Hematopoietic multipotent progenitor cell treated with erythropoietin and hydrocortisone succinate and interleukin-3 and kit ligand, for 6 days (in vitro differentiated cells): ENCODE measurements around the gene ARID5B.

ENCODE experiments used
- DNase-seq: peaks from one replicate; pipeline ENCODE4 v3.0.0-alpha.2; 2015

Gene ARID5B

DNA sequence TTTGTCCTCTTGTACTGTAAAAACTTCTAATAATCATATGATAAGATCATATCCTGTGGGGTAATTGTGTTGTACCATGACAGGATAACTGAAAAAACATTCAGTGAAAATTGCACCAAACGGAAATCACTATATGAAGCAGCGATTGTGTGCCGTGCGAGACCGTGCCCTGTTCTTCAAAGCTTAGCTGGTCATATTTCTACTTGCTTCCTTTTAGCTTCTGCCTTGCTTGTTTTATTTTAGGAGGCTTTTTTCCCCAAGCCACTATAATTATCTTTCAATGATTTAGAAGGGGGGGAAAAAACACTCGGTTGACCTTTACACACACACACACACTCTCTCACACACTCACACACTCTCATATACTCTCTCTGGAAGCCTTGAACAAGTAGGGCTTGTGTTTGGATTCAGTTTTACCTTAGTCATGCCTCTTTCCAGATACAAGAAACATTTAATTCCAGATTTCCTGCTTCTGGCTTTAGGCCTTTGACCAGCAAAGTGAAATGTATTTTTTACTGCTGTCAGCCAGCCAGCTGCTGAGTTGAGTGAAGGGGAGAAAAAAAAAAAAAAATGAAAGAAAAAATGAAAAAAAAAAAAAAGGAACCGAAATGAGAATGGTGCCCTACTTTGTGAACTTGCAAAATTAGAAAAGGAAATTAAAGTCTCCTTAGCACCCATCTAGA lies 181.4 kb downstream of the ARID5B start:
- DNase-seq = peak; percentile 71

DNA sequence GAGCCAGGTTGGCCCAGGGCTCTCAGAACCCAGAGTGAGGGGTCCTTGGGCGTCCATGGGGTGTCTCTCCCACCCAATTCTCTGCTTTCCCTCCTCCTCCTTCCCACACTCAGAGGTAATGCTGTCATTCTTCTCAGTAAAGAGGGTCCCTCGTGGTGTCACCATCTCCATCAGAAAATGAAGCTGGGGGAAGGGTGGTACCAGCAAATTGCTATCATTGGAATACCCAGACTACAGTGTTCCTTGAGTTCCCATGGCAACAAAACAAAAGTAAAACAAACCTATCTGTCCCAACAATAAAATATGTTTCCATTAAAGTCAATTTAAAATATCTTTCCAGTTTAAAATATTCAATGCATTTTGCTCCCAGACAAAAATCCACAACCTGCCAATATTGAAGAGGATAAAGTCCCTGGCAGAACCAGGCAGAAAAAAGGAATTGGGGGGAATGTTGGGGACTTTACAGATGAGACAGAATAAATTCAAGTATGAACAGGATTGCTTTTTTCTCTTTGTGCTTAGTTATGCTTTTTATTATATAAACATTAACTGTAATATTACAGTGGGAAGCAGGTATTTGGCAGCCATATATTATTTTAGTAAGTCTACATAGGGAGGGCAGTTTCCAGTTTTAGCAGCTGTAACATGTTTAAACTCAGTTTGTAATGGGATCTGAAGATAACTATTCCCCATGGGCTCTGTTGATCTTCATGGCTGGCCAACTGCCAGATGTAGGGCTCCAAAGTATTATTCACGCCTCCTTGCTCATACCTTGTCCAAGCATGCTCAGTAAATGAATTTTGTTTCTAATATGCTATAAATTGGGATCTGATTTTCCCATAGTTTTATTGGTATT lies 182.1 kb downstream of the ARID5B start:
- peak; percentile 36 for DNase-seq

DNA sequence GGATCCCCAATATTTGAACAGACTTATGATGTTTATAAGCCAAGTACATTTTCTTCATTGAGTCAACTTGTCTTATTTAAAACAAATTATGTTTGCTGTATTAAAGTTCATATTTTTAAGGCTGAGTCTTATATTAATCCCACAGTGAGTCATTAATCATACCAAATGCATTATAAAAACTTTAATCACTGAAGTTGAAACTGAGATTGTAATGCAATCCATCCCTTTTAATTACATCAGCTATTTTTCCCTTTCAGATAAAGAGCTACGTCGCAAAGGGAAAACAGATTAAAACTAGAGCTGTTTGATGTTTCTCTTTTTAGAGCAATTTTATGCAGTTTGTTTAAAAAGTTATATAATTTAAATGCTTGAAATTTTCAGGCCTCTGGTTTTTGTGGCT lies 183.0 kb downstream of the ARID5B start:
- no peak for DNase-seq

DNA sequence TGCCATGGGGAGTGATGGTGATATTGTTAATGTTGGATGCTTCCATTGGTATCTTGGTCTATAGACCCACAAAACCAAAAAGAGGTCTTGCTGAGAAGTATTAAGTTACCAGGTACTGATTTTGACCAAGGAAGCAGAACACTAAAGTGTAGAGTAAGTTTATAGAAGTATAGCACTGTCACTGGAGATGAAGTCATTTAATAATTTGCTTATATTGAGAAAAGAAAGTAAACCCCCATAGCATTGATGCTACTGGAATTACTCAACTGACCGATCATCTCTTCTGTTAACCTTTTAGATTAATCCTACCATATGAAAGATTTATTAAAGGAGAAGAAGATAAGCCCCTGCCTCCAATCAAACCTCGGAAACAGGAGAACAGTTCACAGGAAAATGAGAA lies 183.9 kb downstream of the ARID5B start:
- DNase-seq = no peak

DNA sequence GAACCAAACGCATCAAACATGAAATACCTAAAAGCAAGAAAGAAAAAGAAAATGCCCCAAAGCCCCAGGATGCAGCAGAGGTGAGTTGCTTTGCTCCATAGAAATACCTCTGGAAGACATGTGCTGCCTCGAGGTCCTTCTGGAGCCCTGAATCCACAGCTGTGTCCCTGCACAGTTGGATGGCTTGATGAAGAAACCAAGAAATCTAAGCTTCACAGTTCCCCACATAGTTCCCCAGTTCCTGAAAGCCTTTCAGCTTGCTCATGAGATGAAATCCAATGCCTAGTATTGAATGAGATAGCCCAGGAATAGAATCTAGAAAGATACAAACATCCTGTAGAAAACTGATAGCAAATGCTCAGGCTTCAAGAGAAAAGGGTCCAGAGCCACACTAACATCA lies 184.3 kb downstream of the ARID5B start:
- DNase-seq = no peak

DNA sequence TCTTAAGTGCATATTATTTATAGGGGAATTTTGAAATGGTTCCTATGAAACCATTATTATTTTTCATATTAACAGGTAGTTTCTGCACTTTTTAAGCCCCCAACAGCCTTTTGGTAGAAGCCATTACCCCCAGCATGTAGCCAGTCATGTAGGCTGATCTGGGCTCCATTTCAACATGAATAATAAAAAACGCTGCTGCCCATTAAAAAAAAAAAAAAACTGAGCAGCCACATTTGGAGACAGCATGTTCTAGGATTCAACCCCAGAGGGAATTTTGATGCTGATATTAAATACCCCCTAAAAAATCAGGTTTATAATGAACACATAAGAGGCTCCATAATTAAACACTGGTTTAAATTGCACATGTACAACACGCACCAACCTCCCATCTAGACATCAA lies 185.8 kb downstream of the ARID5B start:
- no peak for DNase-seq

DNA sequence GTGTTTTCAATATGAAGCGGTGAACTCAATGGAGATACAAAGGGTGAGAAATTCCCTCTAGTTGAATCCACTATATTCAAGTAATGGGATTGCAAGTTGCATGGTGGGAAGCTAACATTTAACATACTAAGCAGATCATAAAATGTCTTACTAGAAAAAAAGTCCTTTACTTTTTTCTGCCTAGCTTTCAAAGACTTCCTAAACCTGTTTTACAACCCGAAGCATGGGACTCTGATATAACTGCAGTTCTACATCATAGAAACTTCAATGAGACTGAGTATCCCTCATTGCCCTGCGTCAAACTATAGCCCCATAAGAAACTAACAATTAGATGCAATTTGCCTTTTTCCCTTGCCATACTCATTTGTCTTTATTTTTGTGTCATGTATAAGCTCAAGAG lies 187.3 kb downstream of the ARID5B start:
- DNase-seq = no peak

DNA sequence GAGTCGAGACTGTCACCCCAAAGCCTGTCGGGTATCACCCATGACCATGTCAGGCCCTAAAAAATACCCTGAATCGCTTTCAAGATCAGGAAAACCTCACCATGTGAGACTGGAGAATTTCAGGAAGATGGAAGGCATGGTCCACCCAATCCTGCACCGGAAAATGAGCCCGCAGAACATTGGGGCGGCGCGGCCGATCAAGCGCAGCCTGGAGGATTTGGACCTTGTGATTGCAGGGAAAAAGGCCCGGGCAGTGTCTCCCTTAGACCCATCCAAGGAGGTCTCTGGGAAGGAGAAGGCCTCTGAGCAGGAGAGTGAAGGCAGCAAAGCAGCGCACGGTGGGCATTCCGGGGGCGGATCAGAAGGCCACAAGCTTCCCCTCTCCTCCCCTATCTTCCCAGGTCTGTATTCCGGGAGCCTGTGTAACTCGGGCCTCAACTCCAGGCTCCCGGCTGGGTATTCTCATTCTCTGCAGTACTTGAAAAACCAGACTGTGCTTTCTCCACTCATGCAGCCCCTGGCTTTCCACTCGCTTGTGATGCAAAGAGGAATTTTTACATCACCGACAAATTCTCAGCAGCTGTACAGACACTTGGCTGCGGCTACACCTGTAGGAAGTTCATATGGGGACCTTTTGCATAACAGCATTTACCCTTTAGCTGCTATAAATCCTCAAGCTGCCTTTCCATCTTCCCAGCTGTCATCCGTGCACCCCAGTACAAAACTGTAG lies 191.0 kb downstream of the ARID5B start:
- DNase-seq = no peak

DNA sequence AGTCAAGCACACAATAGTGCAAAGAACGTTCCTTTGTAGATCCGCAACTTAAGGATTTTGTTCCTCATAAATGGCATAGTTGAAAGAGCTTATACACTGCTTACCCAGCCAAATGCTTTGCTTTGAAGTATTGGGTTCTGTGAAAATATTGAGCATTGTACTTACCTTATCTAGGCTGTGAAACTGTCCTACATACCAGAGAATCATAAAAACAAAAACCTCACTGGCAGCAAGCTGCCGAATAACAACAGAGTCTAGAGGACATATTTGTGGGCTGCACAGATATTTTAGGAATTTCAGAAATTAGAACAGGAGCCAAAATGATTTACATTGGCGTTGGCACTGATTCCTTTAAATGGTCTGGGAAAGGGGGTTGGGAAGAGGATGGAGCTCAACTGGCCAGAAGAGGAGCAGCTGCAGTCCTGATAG lies 192.4 kb downstream of the ARID5B start:
- no peak for DNase-seq

DNA sequence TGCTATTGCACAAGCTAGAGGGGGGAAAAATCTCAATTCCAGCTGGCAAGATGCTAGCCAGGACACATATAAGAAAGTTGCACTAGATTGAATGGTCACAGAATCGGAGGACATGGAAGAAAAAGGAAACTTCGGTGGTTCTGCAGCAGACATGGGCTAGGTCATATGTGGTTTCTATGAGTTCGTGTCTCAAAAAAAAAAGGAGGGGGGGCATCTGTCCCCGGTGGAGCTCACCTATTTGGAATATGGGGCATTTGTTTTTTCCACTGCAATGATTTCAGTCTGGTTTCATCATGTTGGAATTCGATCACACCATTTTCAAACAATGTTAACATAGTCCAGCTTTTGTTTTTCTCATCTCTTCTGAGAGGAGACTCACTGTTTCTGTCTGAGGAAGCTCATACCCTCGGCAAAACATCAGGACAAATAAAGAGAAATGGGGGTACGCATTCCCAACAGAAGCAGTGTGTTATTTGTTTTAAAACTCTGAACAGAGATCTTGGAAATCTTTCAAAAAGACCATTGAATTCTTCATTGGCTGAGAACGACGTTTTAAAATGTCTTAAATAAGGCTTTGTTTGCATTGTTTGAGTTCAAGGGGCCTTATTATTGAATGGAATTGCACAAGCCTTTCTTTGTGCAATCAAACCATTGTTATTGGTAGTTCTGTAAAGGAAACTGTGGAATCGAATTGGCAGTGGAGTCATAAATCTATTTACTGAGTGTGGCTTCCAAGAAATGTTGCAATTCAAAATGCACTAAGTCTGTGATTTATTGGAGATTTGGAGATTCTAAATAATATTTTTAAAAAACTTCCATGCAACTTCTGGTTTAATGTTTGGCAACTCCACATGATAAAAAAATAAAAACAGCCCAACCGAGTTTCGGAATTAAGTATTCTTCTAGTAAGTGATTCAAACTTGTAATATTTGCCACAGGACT lies 194.0 kb downstream of the ARID5B start:
- DNase-seq = no peak

DNA sequence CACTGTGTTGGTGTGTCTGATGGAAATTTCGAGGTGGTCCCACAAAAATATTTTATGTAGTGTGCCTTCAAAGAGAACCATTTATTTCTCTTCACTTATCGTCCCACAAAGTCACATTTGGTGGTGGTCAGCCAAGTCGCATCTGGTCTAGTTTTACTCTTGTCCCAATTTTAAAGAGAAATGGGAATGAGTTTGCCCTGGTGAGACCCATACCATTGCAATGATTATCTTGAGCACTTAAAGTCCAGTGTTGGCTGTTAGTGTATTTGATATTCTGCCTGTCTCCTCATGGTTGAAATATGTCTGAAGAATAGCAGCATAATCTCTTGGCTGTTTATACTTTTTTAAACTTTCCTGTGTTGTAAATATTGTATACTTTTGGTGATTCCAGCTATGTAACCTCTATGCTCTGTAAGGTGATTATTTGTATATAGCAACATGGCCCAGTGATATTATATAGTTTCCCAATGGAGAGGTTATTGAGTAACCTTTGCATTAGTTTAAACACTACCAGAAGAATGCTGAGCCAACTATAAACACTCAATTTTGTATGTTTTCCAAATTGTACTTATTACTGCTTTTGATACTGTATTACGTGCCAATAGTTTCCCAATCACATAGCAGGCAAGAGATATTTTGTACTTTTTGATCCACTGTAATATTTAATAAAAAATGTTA lies 194.9 kb downstream of the ARID5B start:
- no peak for DNase-seq

DNA sequence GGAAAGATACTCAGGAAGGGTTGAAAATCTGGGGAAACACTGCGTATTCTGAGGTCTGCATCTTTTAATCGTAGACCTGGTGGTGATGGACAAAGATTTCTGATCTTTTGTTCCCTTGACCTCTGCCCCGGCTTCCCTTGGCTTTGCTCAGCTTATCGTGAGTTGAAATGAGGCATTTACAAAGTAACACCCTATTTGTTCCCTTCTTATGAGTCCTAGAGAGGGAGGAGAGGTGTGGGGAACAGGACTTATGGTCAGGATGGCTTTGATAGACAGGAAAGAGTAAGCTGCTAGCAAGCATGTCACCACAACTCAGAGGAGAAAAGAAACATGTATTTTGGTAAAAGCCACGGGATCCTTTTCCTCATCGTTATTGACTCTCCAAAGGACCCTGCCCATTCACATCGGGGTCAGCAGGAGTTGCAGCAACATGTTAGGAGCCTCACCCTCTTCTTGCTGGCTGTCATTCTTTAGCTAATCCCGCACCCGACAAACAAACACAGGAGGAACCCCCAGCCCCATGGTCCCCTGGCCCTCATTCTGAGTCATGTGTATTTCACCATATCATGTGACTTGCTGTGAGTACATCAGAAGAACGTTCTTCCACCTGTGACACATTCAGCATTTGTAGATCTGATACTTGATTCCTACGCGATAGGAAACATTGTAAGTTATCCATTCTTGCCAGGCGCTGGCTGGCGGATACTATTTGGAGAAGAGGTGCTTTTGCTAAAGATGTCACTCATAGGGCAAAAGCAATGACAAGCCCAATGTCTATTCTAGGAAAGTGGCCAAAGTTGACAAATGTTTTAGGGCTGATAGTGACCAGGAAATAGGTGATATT lies 197.0 kb downstream of the ARID5B start:
- DNase-seq = no peak

DNA sequence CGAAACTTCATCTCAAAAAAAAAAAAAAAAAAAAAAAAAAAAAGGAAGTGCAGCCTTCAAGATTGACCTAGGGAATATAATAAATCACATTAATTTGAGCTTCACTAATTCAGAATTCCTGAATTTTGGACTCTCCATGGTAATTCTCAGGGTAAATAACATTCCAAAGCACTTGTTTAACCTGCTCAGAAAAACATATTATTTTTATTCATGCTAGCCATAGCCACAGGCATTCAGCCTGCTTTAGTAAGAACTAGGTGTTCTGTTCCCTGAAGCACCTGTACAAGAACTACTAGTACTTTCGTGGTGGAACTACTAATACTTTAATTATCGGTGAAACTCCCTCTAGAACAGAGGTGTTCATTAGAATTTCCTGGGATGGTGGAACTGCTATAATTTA lies 197.8 kb downstream of the ARID5B start:
- no peak for DNase-seq

DNA sequence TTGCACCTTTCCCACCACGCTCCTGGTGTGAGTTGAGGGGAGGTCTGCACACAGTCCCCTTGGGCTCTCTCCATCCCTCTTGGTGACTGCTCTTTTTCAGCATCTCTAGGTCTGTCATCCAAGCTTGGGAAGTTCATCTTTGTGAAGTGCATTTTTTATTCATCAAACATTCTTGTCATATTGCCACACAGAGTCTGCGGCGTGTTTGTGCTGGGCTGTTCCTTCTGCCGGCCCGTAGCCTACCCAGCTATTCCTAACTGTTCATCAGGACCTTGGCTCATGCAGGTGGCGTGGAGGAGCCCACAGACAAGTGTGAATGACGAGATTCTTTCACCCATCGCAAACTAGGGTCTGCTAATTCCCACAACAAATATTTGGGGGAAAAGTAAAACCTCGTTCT lies 202.4 kb downstream of the ARID5B start:
- no peak for DNase-seq

DNA sequence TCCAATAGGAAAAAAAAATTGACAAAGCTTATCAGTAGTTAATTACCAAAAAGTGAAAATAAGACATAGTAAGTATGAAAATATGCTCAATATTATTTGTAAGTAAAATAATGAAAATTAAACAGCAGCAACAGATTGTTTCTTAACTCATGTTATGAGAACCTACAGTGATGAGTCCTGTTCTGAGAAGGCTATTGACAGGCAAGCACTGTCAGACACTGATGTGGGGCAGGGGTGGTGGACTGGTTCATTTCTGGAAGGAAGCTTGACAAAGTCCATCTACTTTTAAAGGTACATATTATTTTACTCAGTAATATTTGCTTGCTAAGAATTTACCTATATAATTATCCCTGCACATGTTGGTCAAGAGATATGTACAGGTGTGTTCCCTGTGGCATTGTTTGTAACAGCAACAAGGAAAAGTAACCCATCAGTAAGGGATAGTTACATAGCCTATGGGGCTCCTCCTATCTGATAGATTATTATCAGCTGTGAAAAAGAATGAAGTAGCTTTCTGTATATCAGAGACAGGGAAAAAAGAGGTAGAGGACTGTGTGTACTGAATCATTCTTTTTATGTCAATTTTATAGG lies 205.5 kb downstream of the ARID5B start:
- no peak for DNase-seq

DNA sequence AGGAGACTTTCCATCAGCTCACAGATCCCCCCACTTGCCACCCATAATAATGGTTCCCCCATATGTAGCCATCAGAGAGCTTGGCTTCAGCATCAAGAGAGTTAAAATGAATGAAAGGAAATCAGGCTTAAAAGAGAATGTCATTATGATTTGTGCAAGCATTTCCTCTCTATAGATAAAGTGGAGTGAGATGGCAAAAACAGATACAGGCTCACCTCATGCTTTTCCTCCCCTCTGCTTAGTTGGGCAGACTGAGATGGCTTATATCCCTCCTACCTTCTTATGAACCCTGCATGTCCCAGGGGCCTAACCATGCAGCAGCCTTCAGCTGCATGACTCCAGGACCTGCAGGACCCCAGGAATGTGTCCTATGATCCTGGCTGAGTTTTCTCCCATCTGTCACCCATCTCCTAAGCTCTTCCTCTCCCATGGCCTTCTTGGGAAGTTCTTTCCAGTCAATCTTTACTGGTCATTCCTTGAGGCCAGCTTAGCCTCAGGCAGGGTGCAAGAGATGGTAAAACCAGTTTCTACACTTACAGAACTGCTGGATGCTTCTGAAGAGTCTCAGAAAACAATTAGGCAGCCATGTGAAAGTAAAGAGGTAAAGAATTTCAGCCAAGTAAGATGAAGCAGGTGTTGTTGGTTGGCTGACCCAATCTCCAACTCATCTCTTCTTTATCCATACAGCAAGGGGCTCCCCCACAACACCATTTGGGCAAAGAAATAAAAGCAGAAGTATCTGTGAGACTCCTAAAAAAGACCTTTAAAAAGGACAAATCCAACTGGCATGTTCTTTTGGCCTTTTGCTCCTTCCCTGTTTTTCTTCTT lies 207.5 kb downstream of the ARID5B start:
- peak; percentile 47 for DNase-seq

DNA sequence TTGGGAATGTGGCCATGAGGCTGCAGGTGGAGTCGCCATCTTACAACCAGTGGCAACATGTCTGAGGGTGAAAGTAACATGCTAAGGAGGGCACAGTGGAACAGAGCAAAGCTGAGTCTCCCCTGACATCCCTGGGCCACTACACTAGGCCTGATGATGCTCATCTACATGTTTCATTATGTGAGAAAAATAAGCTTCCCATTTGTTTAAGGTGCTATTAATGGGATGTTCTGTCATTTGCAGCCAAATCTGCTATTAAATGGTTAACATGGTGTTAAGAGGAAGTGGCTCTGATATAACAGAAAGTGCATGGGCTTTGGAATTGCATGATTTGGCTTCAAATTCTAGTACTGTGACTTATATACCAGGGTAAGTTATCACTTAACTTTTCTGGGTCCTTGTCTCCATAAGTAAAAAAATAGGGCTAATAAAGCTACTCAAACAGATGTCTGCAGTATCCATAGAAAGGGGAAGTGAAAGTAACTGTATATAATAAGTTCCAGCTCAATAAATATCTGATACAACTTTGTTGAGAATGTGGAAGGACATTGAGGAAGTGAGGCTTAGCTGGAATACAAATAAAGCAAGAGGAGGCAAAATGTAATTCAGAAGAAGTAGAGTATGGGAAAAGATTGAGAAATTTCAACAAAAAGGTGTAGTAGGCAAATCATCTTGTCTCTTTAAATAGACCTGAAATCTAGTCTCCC lies 208.2 kb downstream of the ARID5B start:
- DNase-seq = peak; percentile 26

DNA sequence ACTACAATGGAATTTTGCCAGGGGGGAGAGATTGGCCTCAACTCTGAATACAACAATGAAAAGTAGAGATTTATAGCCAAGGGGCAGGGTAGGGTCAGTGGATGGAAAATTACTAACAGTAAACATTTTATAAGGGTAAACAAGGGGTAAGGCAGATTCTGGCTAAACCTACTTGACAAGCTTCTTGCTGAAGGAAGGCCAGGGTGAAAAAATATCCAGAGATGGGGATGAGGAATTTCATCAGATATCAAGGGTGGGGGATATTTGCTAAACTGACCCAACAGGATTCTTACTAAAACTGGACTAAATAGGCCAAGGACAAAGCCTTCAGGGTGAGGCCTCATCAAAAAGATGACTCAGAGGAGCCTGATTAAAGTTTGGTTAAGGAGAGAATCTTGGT lies 210.8 kb downstream of the ARID5B start:
- DNase-seq = no peak

DNA sequence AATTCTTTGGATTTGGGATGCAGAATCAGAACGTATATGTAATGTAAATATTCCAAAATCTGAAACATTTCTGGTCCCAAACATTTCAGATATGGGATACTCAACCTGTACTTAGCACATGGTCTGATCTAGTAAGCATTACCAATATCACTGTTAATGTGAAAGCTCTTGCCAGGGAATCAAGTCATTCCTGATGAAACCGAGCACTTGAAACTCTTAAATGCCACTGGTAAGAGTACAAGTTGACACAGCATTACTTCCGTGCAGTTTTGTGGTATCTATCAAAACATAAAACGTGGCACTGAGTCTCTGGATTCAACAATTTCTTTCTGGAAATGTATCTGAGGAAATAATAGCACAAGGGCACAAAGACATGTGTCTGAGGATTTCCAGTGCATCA lies 211.5 kb downstream of the ARID5B start:
- DNase-seq = no peak
